H4 (cell line): Measurements from ENCODE around the gene TRIP10. TPM values are rescaled to one million over a fixed set of nuclear protein-coding genes. Genes with fewer than 3 reads are reported as not detected.
"Not testable (repeated sequence)": the region's sequence is repeated elsewhere in the genome, so short reads cannot be mapped to it uniquely, and the experiment has no call there.

Source experiments
- DNase-seq: peaks from one replicate; pipeline ENCODE4 v3.0.0-alpha.2; 2015; ENCODE audit warnings: low spot score
- total RNA-seq: library from RNA; depleted of rRNA; stranded (reverse); fragments of >200 nt; shearing (Covaris generic); gene quantifications from 2 replicates; pipeline ENCODE4 v1.2.3, GENCODE V29; 2014; rRNA removed

The TRIP10 gene, protein sequence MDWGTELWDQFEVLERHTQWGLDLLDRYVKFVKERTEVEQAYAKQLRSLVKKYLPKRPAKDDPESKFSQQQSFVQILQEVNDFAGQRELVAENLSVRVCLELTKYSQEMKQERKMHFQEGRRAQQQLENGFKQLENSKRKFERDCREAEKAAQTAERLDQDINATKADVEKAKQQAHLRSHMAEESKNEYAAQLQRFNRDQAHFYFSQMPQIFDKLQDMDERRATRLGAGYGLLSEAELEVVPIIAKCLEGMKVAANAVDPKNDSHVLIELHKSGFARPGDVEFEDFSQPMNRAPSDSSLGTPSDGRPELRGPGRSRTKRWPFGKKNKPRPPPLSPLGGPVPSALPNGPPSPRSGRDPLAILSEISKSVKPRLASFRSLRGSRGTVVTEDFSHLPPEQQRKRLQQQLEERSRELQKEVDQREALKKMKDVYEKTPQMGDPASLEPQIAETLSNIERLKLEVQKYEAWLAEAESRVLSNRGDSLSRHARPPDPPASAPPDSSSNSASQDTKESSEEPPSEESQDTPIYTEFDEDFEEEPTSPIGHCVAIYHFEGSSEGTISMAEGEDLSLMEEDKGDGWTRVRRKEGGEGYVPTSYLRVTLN
- total RNA-seq: 29.5 and 91.7 TPM in 2 replicates

- peak; percentile 53 for DNase-seq
Measured at GRCh38 chr19:6739390-6739882, at the start of gene TRIP10. TSS of gene TRIP10 (plus strand) at chr19:6739680. CDS start at chr19:6739762, 82 bp downstream.

- no peak for DNase-seq
Measured at GRCh38 chr19:6690160-6690885, 49.2 kb upstream of the TRIP10 start.

DNA sequence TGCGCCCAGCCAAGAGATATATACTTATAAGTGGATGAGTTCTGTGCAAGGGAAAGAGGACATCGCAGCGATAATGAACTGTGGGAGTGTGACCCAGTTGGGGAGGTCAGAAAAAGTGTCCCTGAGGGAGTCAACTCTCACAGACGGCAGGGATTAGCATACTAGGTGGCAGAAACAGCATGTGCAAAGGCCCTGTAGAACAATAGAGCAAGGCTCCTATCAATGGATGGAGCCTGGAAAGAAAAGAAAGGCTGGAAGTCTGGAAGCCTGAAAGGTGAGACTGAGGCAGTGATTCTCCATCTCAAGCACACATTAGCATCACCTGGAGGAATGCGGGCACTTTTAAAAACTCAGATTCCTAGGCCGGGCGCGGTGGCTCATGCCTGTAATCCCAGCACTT is 48.1 kb upstream of the TRIP10 start:
- no peak for DNase-seq

DNA sequence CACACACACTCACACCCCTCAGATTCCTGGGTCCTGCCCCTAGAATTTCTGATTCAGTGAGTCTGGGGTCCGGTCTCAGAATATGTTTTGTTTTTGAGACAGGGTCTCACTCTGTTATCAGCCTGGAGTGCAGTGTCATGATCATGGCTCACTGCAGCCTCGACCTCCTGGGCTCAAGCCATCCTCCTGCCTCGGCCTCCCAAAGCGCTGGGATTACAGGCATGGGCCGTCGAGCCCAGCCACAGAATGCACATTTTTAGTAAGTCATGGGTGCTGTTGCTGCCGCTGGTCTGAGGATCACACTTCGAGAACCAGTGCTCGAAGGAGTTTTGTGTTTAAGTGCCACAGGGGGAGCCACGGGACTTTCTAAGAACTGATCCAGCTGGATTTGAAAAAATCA is 47.5 kb upstream of the TRIP10 start:
- no peak for DNase-seq

- DNase-seq: no peak
Measured at GRCh38 chr19:6693056-6693471, 46.4 kb upstream of the TRIP10 start.

DNA sequence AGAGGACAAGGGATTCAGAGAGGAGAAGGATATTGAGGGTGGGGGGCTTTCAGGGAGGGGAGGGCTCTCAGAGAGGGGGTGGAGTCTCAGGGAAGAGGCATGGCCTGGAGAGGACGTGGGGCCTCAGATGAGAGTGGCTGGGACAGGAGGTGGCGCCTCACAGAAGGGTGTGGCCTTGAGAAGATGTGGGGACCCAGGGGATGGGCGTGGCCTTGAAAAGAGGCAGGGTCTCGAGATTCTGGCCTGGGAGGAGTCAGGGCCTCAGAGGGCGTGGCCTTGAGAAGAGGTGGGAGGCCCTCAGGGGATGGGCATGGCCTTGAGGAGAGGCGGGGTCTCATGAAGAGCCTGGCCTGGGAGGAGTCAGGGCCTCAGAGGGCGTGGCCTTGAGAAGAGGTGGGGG is 45.8 kb upstream of the TRIP10 start:
- DNase-seq: no peak

GRCh38 chr19:6694147-6694815 is 45.2 kb upstream of the TRIP10 start:
- DNase-seq: no peak

- no peak for DNase-seq
Measured at GRCh38 chr19:6696239-6696820, 43.1 kb upstream of the TRIP10 start.

- DNase-seq: no peak
Measured at GRCh38 chr19:6697291-6697690, 42.2 kb upstream of the TRIP10 start.

GRCh38 chr19:6699935-6700334 is 39.5 kb upstream of the TRIP10 start:
- DNase-seq: no peak

DNA sequence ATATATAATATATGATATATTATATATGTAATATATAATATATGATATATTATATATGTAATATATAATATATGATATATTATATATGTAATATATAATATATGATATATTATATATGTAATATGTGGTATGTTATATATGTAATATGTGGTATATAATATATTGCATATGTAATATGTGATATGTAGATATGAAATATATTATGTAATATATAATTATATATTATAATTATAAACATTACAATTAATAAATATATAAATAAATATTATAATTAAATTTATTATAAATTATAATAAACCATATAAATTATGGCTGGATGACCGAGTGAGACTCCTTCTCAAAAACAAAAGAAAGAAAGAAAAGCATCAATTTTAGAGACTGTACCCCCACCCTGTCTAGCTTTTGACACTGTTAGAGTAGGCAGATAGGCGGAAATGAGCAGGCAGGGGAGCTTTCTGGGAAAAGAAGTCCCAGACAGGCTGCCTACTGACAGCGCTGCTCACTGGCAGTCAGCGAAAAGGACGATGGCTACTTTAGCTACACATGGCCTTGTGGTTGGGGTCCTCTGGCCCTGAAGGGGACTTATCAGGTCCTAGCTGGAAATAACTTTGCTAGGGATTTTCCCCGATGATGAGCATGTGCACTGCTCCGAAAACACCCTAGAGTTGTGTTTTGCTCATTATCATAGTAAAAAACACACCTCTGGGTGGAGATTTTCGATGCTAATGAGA is 38.7 kb upstream of the TRIP10 start:
- DNase-seq: no peak

GRCh38 chr19:6705931-6706632 is 33.4 kb upstream of the TRIP10 start:
- no peak for DNase-seq

- DNase-seq: no peak
Measured at GRCh38 chr19:6706633-6706958, 32.9 kb upstream of the TRIP10 start.

GRCh38 chr19:6707011-6707657 is 32.3 kb upstream of the TRIP10 start:
- DNase-seq: no peak

- no peak for DNase-seq
Measured at GRCh38 chr19:6707658-6708018, 31.8 kb upstream of the TRIP10 start.

- no peak for DNase-seq
Measured at GRCh38 chr19:6708346-6708745, 31.1 kb upstream of the TRIP10 start.

GRCh38 chr19:6708913-6709312 is 30.6 kb upstream of the TRIP10 start:
- not testable (repeated sequence) for DNase-seq

- no peak for DNase-seq
Measured at GRCh38 chr19:6709549-6709948, 29.9 kb upstream of the TRIP10 start.

- no peak for DNase-seq
Measured at GRCh38 chr19:6710273-6711077, 29.0 kb upstream of the TRIP10 start.
